Amniotic epithelial cell (primary cell): ENCODE data around the gene RBL2.
"Not testable (repeated sequence)": the region's sequence is repeated elsewhere in the genome, so short reads cannot be mapped to it uniquely, and the experiment has no call there.

Experiments used
- DNase-seq: peaks from one replicate; pipeline ENCODE4 v3.0.0-alpha.2; 2010; ENCODE audit warnings: low read depth

The RBL2 gene

GRCh38 chr16:53539759-53540718, 105.8 kb downstream of the RBL2 start:
- DNase-seq = not testable (repeated sequence)
